Measurements from ENCODE around the gene PIEZO1. TPM values are rescaled to one million over a fixed set of nuclear protein-coding genes. Genes with fewer than 3 reads are reported as not detected.

PIEZO1 gene
- polyA plus RNA-seq, 1 donor: 31.9 TPM

- no peak for DNase-seq
Measured at GRCh38 chr16:88816736-88817535, 31.9 kb upstream of the PIEZO1 start.

GRCh38 chr16:88815901-88816589, 31.0 kb upstream of the PIEZO1 start:
- no peak for DNase-seq

- no peak for DNase-seq
Measured at GRCh38 chr16:88815227-88815626, 30.2 kb upstream of the PIEZO1 start.

GRCh38 chr16:88814144-88814502, 29.1 kb upstream of the PIEZO1 start:
- DNase-seq: no peak

GRCh38 chr16:88813269-88814143, 28.5 kb upstream of the PIEZO1 start:
- no peak for DNase-seq

GRCh38 chr16:88812513-88813268, 27.7 kb upstream of the PIEZO1 start:
- DNase-seq: no peak

- DNase-seq: peak; percentile 91
Measured at GRCh38 chr16:88811769-88812512, 26.9 kb upstream of the PIEZO1 start, which contains the start of gene APRT. Gene APRT, minus strand, starts transcription at chr16:88811928. Its CDS starts 29 bp downstream, at chr16:88811899.

GRCh38 chr16:88810912-88811768, 26.1 kb upstream of the PIEZO1 start:
- DNase-seq: peak; percentile 75

- no peak for DNase-seq
Measured at GRCh38 chr16:88810166-88810911, 25.3 kb upstream of the PIEZO1 start.

GRCh38 chr16:88809676-88810165, 24.7 kb upstream of the PIEZO1 start:
- no peak for DNase-seq

GRCh38 chr16:88809068-88809675, 24.2 kb upstream of the PIEZO1 start:
- DNase-seq: no peak

- no peak for DNase-seq
Measured at GRCh38 chr16:88807626-88808453, 22.8 kb upstream of the PIEZO1 start.

- no peak for DNase-seq
Measured at GRCh38 chr16:88807142-88807625, 22.2 kb upstream of the PIEZO1 start.

- DNase-seq: no peak
Measured at GRCh38 chr16:88806491-88807111, 21.6 kb upstream of the PIEZO1 start.

GRCh38 chr16:88805887-88806393, 20.9 kb upstream of the PIEZO1 start:
- no peak for DNase-seq

GRCh38 chr16:88805340-88805715, 20.3 kb upstream of the PIEZO1 start:
- no peak for DNase-seq

Data from left kidney (tissue), 2 donors.